ENCODE results near the gene CARD14.

- no peak for TF ChIP-seq CTCF (IDR thresholded peaks at IDR 0.05)
- no peak for TF ChIP-seq REST (IDR thresholded peaks at IDR 0.05; ENCODE audit: insufficient read depth in 1 of 2, low read depth in 2 of 2, low read length in 1 of 2)
- no peak for TF ChIP-seq POLR2AphosphoS5 (IDR thresholded peaks at IDR 0.05; ENCODE audit: low read depth, low read length)
- TF ChIP-seq TCF7L2 (IDR thresholded peaks at IDR 0.05; ENCODE audit: low read depth, low read length) = no peak
- TF ChIP-seq SIN3A (IDR thresholded peaks at IDR 0.05; ENCODE audit: borderline replicate concordance, insufficient read depth, low read depth, low read length) = no peak
These were observed 49.9 kb downstream of the CARD14 start for GRCh38 chr17:80219763-80220053.
